ENCODE results near the gene NWD2.
A peak's percentile ranks its signal among the peaks of the same experiment; 100 is the strongest.

The NWD2 gene

GRCh38 chr4:37299468-37299867 lies 54.9 kb downstream of the NWD2 start:
- DNase-seq: no peak

- no peak for DNase-seq
Measured at GRCh38 chr4:37304612-37305011, 60.1 kb downstream of the NWD2 start.

GRCh38 chr4:37305984-37306383 lies 61.4 kb downstream of the NWD2 start:
- no peak for DNase-seq

- no peak for DNase-seq
Measured at GRCh38 chr4:37317104-37317643, 72.6 kb downstream of the NWD2 start.

- no peak for DNase-seq
Measured at GRCh38 chr4:37320513-37321235, 76.1 kb downstream of the NWD2 start.

- no peak for DNase-seq
Measured at GRCh38 chr4:37322122-37322521, 77.6 kb downstream of the NWD2 start.

GRCh38 chr4:37324546-37324945 lies 80.0 kb downstream of the NWD2 start:
- peak in 24 of 58 donors; percentile 0 to 38 (median 6) for DNase-seq

GRCh38 chr4:37326852-37327251 lies 82.3 kb downstream of the NWD2 start:
- DNase-seq: no peak

GRCh38 chr4:37338972-37339371 lies 94.4 kb downstream of the NWD2 start:
- DNase-seq: no peak

- DNase-seq: no peak
Measured at GRCh38 chr4:37358748-37359147, 114.2 kb downstream of the NWD2 start.

GRCh38 chr4:37359261-37359660 lies 114.7 kb downstream of the NWD2 start:
- DNase-seq: no peak

- no peak for DNase-seq
Measured at GRCh38 chr4:37365888-37366287, 121.3 kb downstream of the NWD2 start.

GRCh38 chr4:37367901-37368300 lies 123.4 kb downstream of the NWD2 start:
- DNase-seq: no peak

GRCh38 chr4:37370052-37370451 lies 125.5 kb downstream of the NWD2 start:
- no peak for DNase-seq

- no peak for DNase-seq
Measured at GRCh38 chr4:37381040-37381668, 136.6 kb downstream of the NWD2 start.

GRCh38 chr4:37383579-37384229 lies 139.2 kb downstream of the NWD2 start:
- peak in 1 of 58 donors; percentile 16 for DNase-seq

- no peak for DNase-seq
Measured at GRCh38 chr4:37385424-37385823, 140.9 kb downstream of the NWD2 start.

GRCh38 chr4:37388681-37389365 lies 144.3 kb downstream of the NWD2 start:
- no peak for DNase-seq

GRCh38 chr4:37389366-37389765 lies 144.8 kb downstream of the NWD2 start:
- DNase-seq: no peak

GRCh38 chr4:37389967-37390580 lies 145.5 kb downstream of the NWD2 start:
- peak in 8 of 58 donors; percentile 1 to 49 (median 6) for DNase-seq

Data from anterior cingulate cortex (tissue), 58 donors.